GM18868 (cell line): ENCODE measurements around the gene EIF3I.
"Not testable (repeated sequence)": the region's sequence is repeated elsewhere in the genome, so short reads cannot be mapped to it uniquely, and the experiment has no call there.

ENCODE experiments used
- ATAC-seq: cut with Tn5 transposase; IDR thresholded peaks from one replicate; pipeline ENCODE4 v1.9.1; 2021; ENCODE audit warnings: mild to moderate bottlenecking, moderate library complexity; ENCODE audit not compliant: unreplicated experiment

Gene EIF3I

DNA sequence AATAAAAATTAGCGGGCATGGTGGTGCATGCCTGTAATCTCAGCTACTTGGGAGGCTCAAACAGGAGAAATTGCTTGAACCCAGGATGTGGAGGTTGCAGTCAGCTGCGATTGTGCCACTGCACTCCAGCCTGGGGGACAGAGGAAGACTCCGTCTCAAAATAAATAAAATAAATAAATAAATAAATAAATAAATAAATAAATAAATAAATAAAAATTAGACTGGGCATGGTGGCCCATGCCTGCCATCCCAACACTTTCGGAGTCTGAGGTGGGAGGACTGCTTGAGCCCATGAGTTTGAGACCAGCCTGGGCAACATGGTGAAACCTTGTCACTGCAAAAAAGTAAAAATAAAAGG, 41.0 kb downstream of the EIF3I start:
- ATAC-seq = not testable (repeated sequence)

- no peak for ATAC-seq
Observed at GRCh38 chr1:32263744-32264143, 41.5 kb downstream of the EIF3I start.

DNA sequence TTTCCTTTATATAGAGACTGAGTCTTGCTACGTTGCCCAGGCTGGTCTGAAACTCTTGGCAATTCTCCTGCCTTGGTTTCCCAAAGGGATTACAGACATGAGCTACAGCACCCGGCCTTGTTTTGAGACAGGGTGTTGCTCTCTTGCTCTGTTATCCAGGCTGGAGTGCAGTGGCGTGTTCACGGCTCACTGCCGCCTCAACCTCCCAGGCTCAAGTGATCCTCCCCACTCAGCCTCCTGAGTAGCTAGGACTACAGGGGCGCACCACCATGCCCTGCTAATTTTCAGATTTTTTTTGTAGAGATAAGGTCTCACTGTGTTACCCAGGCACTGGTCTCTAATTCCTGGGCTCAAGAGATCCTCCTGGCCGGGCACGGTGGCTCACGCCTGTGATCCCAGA, 43.6 kb downstream of the EIF3I start:
- ATAC-seq = no peak

DNA sequence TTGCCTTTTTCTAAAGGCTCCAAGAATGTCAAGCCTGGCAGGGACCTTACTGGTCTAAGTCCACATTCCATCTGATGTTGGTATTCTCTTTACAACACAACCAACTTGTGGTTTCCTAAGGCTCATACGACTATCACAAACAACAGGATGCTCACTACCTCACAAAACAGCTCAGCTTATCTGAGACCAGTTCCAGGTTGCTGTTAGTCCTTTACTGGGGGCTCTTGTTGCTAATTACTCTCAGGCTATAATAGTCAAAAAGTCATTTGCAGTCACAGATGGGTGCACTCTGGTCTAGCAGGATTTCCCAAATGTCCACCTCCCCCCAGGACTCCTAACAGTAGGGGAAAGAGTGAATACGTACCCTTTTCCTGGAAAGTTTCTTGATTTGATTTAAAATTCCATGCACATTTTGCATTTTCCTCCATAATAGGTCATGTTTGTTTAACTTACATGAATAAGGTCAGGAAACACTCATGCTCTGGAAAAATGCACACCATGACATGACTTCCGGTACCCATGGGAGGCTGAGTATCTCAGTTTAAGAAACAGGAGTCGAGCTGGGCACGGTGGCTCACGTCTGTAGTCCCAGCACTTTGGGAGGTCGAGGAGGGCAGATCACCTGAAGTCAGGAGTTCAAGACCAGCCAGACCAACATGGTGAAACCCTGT, 44.8 kb downstream of the EIF3I start:
- ATAC-seq = no peak

- no peak for ATAC-seq
Observed at GRCh38 chr1:32269744-32270143, 47.5 kb downstream of the EIF3I start.

- no peak for ATAC-seq
Observed at GRCh38 chr1:32272557-32273390, 50.6 kb downstream of the EIF3I start.

GRCh38 chr1:32273391-32274208, 51.4 kb downstream of the EIF3I start:
- ATAC-seq = no peak

DNA sequence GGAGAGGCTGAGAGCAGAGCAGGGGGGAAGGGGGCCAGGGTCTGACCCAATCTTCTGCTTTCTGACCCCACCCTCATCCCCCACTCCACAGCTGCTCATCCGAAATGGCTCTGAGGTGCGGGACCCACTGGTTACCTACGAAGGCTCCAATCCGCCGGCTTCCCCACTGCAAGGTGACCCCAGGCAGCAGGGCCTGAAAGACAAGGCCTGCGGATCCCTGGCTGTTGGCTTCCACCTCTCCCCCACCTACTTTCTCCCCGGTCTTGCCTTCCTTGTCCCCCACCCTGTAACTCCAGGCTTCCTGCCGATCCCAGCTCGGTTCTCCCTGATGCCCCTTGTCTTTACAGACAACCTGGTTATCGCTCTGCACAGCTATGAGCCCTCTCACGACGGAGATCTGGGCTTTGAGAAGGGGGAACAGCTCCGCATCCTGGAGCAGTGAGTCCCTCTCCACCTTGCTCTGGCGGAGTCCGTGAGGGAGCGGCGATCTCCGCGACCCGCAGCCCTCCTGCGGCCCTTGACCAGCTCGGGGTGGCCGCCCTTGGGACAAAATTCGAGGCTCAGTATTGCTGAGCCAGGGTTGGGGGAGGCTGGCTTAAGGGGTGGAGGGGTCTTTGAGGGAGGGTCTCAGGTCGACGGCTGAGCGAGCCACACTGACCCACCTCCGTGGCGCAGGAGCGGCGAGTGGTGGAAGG, 52.6 kb downstream of the EIF3I start:
- no peak for ATAC-seq

DNA sequence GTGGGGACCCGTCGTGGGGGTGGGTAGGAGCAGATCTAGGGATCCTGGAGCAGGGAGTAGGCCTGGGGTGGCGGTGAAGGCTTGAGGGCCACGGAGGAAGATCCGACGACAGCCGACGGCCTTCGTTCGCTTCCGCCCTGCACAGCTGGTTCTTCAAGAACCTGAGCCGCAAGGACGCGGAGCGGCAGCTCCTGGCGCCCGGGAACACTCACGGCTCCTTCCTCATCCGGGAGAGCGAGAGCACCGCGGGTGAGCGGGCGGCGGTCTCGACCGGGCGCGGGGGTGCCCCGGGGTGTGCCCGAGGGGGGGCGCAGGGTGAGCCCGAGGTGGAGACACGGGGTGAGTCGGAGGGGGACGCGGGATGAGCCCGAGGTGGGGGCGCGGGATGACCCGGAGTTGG, 53.2 kb downstream of the EIF3I start:
- no peak for ATAC-seq

DNA sequence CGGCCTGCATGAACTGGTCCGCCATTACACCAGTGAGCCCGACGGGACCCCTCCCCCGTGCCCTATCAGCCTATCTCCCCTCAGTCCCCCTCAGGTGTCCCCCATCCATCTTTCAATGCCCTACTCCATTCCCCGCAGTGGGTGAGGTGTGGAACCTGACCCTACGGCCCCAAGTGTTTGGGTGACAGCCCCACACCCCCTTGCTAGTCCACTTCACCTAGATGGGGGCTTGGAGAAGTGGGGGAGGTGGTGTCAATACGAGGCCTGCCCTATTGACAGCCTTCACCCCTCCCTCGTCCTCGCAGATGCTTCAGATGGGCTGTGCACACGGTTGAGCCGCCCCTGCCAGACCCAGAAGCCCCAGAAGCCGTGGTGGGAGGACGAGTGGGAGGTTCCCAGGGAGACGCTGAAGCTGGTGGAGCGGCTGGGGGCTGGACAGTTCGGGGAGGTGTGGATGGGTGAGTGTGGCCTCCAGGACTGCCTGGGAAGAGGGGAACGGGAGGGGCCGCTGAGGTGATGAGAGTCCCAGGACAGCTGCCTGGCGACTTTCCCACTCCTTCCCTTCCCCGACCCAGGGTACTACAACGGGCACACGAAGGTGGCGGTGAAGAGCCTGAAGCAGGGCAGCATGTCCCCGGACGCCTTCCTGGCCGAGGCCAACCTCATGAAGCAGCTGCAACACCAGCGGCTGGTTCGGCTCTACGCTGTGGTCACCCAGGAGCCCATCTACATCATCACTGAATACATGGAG, 54.0 kb downstream of the EIF3I start:
- no peak for ATAC-seq
